ENCODE results near the gene ZNF20.

Gene ZNF20

GRCh38 chr19:12139885-12140544, at the start of gene ZNF20:
TSS of gene ZNF20 (minus strand) at chr19:12140350. CDS start at chr19:12140182, 168 bp downstream.
- TF ChIP-seq CTCF (IDR thresholded peaks at IDR 0.05; ENCODE audit: insufficient read depth, low read depth, low read length, missing control alignments) = no peak
- peak within 1 kb of the TSS; percentile 85 for H3K4me3 ChIP-seq (ENCODE audit: low read length)
- peak; percentile 97 for DNase-seq (ENCODE audit: low read depth)

GRCh38 chr19:12187625-12188024, 47.5 kb upstream of the ZNF20 start:
- H3K4me3 ChIP-seq (ENCODE audit: low read length) = no peak overlapping the region
- no peak for TF ChIP-seq CTCF (IDR thresholded peaks at IDR 0.05; ENCODE audit: insufficient read depth, low read depth, low read length, missing control alignments)
- no peak for DNase-seq (ENCODE audit: low read depth)

- no peak overlapping the region for H3K4me3 ChIP-seq (ENCODE audit: low read length)
- TF ChIP-seq CTCF (IDR thresholded peaks at IDR 0.05; ENCODE audit: insufficient read depth, low read depth, low read length, missing control alignments) = no peak
- no peak for DNase-seq (ENCODE audit: low read depth)
Observed at GRCh38 chr19:12180377-12180776, 40.2 kb upstream of the ZNF20 start.

DNA sequence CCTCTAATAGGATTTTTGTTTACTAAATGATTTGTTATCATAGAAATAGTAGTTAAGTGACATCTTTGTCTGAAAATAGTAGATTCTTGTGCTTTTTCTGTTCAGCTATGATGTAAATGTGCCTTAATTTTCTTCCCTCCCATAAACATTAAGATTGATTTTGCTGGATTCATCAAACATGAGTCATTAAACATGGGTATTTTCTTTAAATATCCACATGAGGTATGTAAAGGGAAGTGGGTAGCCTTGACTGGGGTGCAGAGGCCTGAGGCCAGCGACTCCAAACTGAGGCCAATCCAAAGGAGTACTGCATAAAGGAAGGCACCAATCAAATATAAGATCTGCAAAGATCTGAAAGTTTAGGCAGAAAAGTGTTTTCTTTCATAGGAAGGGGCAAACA, 26.5 kb upstream of the ZNF20 start:
- no peak overlapping the region for H3K4me3 ChIP-seq (ENCODE audit: low read length)
- no peak for DNase-seq (ENCODE audit: low read depth)
- no peak for TF ChIP-seq CTCF (IDR thresholded peaks at IDR 0.05; ENCODE audit: insufficient read depth, low read depth, low read length, missing control alignments)

GRCh38 chr19:12163826-12164225, 23.7 kb upstream of the ZNF20 start:
- peak; percentile 18 for DNase-seq (ENCODE audit: low read depth)
- no peak for TF ChIP-seq CTCF (IDR thresholded peaks at IDR 0.05; ENCODE audit: insufficient read depth, low read depth, low read length, missing control alignments)
- H3K4me3 ChIP-seq (ENCODE audit: low read length) = peak overlapping the region; percentile 83

GRCh38 chr19:12162882-12163806, 23.0 kb upstream of the ZNF20 start, which contains the start of gene ZNF136:
TSS of gene ZNF136 (plus strand) at chr19:12163096. CDS start at chr19:12163204, 108 bp downstream.
- TF ChIP-seq CTCF (IDR thresholded peaks at IDR 0.05; ENCODE audit: insufficient read depth, low read depth, low read length, missing control alignments) = no peak
- peak within 1 kb of the TSS; percentile 83 for H3K4me3 ChIP-seq (ENCODE audit: low read length)
- DNase-seq (ENCODE audit: low read depth) = peak; percentile 98
